A673 (cell line): ENCODE data around the gene OR51B4.

Experiments
- CTCF ChIP-seq: fragments of 300-800, 200-600 bp; sonication (generic); conservative IDR thresholded peaks from 2 replicates; pipeline ENCODE4 v1.5.1; 2017; ENCODE audit warnings: low read depth, mild to moderate bottlenecking, antibody characterized with exemption, low read length, moderate library complexity, mixed read lengths
- EZH2 ChIP-seq: fragments of 200-600 bp; sonication (generic); IDR thresholded peaks from 2 replicates; pipeline ENCODE4 v1.6.1; 2017; ENCODE audit warnings: borderline replicate concordance, low read depth, mild to moderate bottlenecking, mixed read lengths, antibody characterized with exemption, low read length; ENCODE audit not compliant: poor library complexity, severe bottlenecking

GRCh38 chr11:5303626-5304025 lies 1.9 kb upstream of the OR51B4 start:
- TF ChIP-seq CTCF (no peak), EZH2 (no peak)
